Nucleus accumbens (tissue), 56 donors: ENCODE measurements around the gene OST4.

Experiments
- DNase-seq, 56 donors: peaks; one replicate each; lab custom pipeline; 2025; lab: John Stamatoyannopoulos, UW

Gene OST4

GRCh38 chr2:27058210-27058609 lies 13.2 kb downstream of the OST4 start:
- no peak for DNase-seq

GRCh38 chr2:27057184-27057583 lies 14.3 kb downstream of the OST4 start:
- no peak for DNase-seq

GRCh38 chr2:27054721-27055120 lies 16.7 kb downstream of the OST4 start:
- DNase-seq = no peak

- DNase-seq = no peak
Measured at GRCh38 chr2:27053776-27054175, 17.7 kb downstream of the OST4 start.

GRCh38 chr2:27053321-27053720 lies 18.1 kb downstream of the OST4 start:
- no peak for DNase-seq

GRCh38 chr2:27051902-27052645 lies 19.4 kb downstream of the OST4 start:
- DNase-seq = peak in 11 of 56 donors; percentile 21 to 68 (median 49)

GRCh38 chr2:27050996-27051901 lies 20.2 kb downstream of the OST4 start, which contains the start of gene AGBL5:
TSS of gene AGBL5 (plus strand) at chr2:27051668. CDS start at chr2:27052959, 1,291 bp downstream.
- peak; percentile 36 to 97 (median 88) for DNase-seq

GRCh38 chr2:27050281-27050995 lies 21.0 kb downstream of the OST4 start:
- DNase-seq = peak; percentile 35 to 97 (median 88)

- peak in 17 of 56 donors; percentile 30 to 79 (median 55) for DNase-seq
Measured at GRCh38 chr2:27049422-27050280, 21.8 kb downstream of the OST4 start.

GRCh38 chr2:27042985-27043634 lies 28.3 kb downstream of the OST4 start:
- DNase-seq = no peak

- no peak for DNase-seq
Measured at GRCh38 chr2:27042159-27042661, 29.2 kb downstream of the OST4 start.

GRCh38 chr2:27041752-27042151 lies 29.7 kb downstream of the OST4 start:
- peak in 1 of 56 donors; percentile 32 for DNase-seq

- DNase-seq = no peak
Measured at GRCh38 chr2:27040282-27040681, 31.2 kb downstream of the OST4 start.

- no peak for DNase-seq
Measured at GRCh38 chr2:27039871-27040270, 31.6 kb downstream of the OST4 start.

- no peak for DNase-seq
Measured at GRCh38 chr2:27039426-27039825, 32.0 kb downstream of the OST4 start.

- no peak for DNase-seq
Measured at GRCh38 chr2:27038631-27039339, 32.7 kb downstream of the OST4 start.

- DNase-seq = no peak
Measured at GRCh38 chr2:27038012-27038411, 33.4 kb downstream of the OST4 start.

- DNase-seq = peak in 1 of 56 donors; percentile 47
Measured at GRCh38 chr2:27033253-27033852, 38.1 kb downstream of the OST4 start.
